Spleen (tissue), 11 donors: ENCODE data around the gene SNX10. TPM values are rescaled to one million over a fixed set of nuclear protein-coding genes. Genes with fewer than 3 reads are reported as not detected.

Source experiments
- DNase-seq: peaks from one replicate; pipeline ENCODE4 v3.0.0-alpha.2; 2020
- H3K27ac ChIP-seq, 8 donors: fragments of 200-600 bp; sonication (generic) in 7 of 8; 1 replicate in 4 of 8; 2 replicates in 4 of 8; pipeline versions ENCODE4 v1.5.0 to v1.8.0; 2016 to 2021; ENCODE audit warnings: inconsistent platforms in 4 of 8, mild to moderate bottlenecking in 4 of 8, moderate library complexity in 1 of 8
- H3K27me3 ChIP-seq, 7 donors: fragments of 200-600 bp; sonication (generic) in 6 of 7; replicated peaks in 1 of 7; 1 replicate in 4 of 7; 2 replicates in 3 of 7; pipeline versions ENCODE4 v1.5.0 to v1.8.0; 2016 to 2021; ENCODE audit warnings: inconsistent platforms in 3 of 7, mild to moderate bottlenecking in 1 of 7
- H3K36me3 ChIP-seq, 6 donors: fragments of 200-600 bp; sonication (generic) in 5 of 6; 1 replicate in 4 of 6; 2 replicates in 2 of 6; pipeline versions ENCODE4 v1.5.0 to v1.8.0; 2016 to 2021; ENCODE audit warnings: inconsistent platforms in 2 of 6
- H3K4me1 ChIP-seq, 6 donors: fragments of 200-600 bp; sonication (generic) in 5 of 6; 1 replicate in 3 of 6; 2 replicates in 3 of 6; pipeline versions ENCODE4 v1.5.0 to v1.8.0; 2016 to 2021; ENCODE audit warnings: inconsistent platforms in 3 of 6
- H3K4me3 ChIP-seq, 8 donors: fragments of 200-600 bp; sonication (generic) in 7 of 8; 1 replicate in 4 of 8; 2 replicates in 4 of 8; pipeline versions ENCODE4 v1.5.0 to v1.8.0; 2016 to 2021; ENCODE audit warnings: inconsistent platforms in 4 of 8, mild to moderate bottlenecking in 4 of 8, moderate library complexity in 2 of 8
- H3K9me3 ChIP-seq, 8 donors: fragments of 200-600 bp; sonication (generic) in 7 of 8; 1 replicate in 4 of 8; 2 replicates in 4 of 8; pipeline versions ENCODE4 v1.5.0 to v1.8.0; 2016 to 2021; ENCODE audit warnings: inconsistent platforms in 4 of 8
- POLR2A ChIP-seq, 3 donors: fragments of 450-650 bp; IDR thresholded peaks; one replicate each; pipeline ENCODE4 v1.5.1; 2017; ENCODE audit warnings: antibody characterized with exemption in 3 of 3, mild to moderate bottlenecking in 1 of 3
- POLR2AphosphoS5 ChIP-seq, 3 donors: sonication (generic); formaldehyde crosslinking; IDR thresholded peaks; one replicate each; pipeline ENCODE4 v1.5.1; 2017; ENCODE audit warnings: antibody characterized with exemption in 3 of 3
- WGBS, 5 donors: extraction: QIAGEN DNeasy Blood & Tissue Kit in 3 of 5; methylation state at CpG; one replicate each; pipeline versions ENCODE4 v1.1.5 to v1.1.7; 2013 to 2018; 5-methylcytosine and 5-hydroxymethylcytosine counted together
- intact Hi-C: fragments of 100-400 bp; cut with DNase I; formaldehyde crosslinking; loops from one replicate; pipeline ENCODE4 v1.15.0; 2023; ENCODE audit warnings: low total_unique reads
- polyA plus RNA-seq, 3 donors: library from polyadenylated mRNA; stranded (reverse); fragments of 200-250 nt; gene quantifications; one replicate each; pipeline ENCODE4 v1.2.1, GENCODE V29; 2013
- total RNA-seq, 7 donors: library from RNA; depleted of rRNA in 3 of 7; stranded (reverse); fragments of >200 nt in 3 of 7; fragmentation: NEBNext Ultra II Directional in 4 of 7; extraction: Animal tissue kit (Norgen Biotek cat#: 25700) in 4 of 7; gene quantifications; one replicate each; pipeline versions ENCODE4 v1.1.0 to v1.2.1, GENCODE V29; 2016 to 2021
- TF ChIP-seq, protein P1 (sequence below), 11 experiments: fragments of 200-600 bp in 7 of 11; fragments of 450-650 bp in 4 of 11; sonication (generic) in 4 of 11; IDR thresholded peaks in 8 of 11; conservative IDR thresholded peaks in 3 of 11; 1 replicate in 7 of 11; 2 replicates in 4 of 11; pipeline versions ENCODE4 v1.4.0 to v1.8.0; 2016 to 2021; ENCODE audit warnings: antibody characterized with exemption in 11 of 11, inconsistent platforms in 4 of 11, mild to moderate bottlenecking in 1 of 11
- donor health status: healthy with polysubstance abuse.
- donor health status: DM: no; HTN: no; CAD: no; lungs with moderate emphysema.
- donor health status: DM: no; HTN: no; CAD: no.
- donor health status: Bipolar disorder and iron deficiency.
- donor health status: healthy.
- donor health status: DM: no; HTN: no; CAD: no.
- donor health status: DM: yes; HTN: yes; CAD: no.

SNX10 gene
- total and polyA plus RNA-seq, 10 donors: 20.8 to 46.3 (median 38.7) TPM

GRCh38 chr7:26363465-26363864, 71.8 kb downstream of the SNX10 start:
- no peak for DNase-seq
- Histone ChIP-seq H3K9me3 (no peaks in the 10 kb centered on the region), H3K4me1 (peaks cover 7 to 53% (median 24%) of the 10 kb centered on the region in 6 donors), H3K4me3 (no peak overlapping the region), H3K27ac (no peak overlapping the region), H3K27me3 (no peaks in the 10 kb centered on the region), H3K36me3 (peaks cover 0 to 44% (median 12%) of the 10 kb centered on the region in 6 donors)
- 87 to 98% (median 95%) methylated on average over 7 of the region's 7 CpGs for WGBS, 5 donors
- TF ChIP-seq POLR2A (IDR thresholded peaks at IDR 0.05) (no peak), POLR2AphosphoS5 (IDR thresholded peaks at IDR 0.05) (no peak)
- TF ChIP-seq, protein P1, sequence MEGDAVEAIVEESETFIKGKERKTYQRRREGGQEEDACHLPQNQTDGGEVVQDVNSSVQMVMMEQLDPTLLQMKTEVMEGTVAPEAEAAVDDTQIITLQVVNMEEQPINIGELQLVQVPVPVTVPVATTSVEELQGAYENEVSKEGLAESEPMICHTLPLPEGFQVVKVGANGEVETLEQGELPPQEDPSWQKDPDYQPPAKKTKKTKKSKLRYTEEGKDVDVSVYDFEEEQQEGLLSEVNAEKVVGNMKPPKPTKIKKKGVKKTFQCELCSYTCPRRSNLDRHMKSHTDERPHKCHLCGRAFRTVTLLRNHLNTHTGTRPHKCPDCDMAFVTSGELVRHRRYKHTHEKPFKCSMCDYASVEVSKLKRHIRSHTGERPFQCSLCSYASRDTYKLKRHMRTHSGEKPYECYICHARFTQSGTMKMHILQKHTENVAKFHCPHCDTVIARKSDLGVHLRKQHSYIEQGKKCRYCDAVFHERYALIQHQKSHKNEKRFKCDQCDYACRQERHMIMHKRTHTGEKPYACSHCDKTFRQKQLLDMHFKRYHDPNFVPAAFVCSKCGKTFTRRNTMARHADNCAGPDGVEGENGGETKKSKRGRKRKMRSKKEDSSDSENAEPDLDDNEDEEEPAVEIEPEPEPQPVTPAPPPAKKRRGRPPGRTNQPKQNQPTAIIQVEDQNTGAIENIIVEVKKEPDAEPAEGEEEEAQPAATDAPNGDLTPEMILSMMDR (IDR thresholded peaks at IDR 0.05 in 8 of 11, conservative IDR thresholded peaks at IDR 0.05 in 3 of 11): no peak
- intact Hi-C loops: loop anchor here (5.0 kb wide), 2 partner anchors 86 to 166 kb away; no protein-coding TSS in a partner anchor

DNA sequence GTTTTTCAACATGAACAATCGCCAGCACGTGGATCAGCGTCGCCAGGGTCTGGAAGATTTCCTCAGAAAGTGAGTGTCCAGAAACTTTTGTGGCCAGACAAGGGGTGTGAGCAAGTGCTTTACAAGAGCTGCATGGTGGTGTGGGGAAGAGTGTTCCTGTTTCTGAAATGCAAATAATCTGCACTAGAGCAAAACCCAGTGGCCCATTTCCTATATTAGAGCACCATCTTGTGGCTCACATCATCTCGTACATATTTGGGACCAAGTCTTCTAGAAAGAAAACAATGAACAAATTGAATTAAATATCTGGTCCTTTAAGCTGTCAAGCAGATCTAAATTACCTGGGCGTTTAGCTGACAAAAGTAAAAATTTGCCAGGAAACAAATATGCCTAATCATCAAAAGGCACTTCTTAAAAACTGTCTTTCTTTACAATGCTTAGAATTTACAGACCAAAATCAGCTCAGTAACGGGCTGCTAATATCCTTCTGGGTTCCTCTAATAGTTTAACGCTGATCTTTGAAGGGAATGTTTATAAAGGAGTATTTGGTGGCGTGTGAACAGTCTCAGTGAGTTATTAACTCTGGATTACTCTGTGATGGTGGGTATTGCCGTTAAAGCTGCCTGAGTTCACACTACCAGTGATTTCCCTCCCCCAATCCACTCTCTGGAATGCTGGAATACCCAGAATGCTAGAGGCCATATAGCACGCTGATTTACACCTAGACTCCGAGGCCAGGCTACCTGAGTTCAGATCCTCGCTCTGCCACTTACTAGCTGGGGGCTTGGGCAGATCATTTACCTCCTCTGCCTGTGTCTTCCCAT, 73.6 kb downstream of the SNX10 start:
- Histone ChIP-seq H3K27me3 (no peaks in the 10 kb centered on the region), H3K9me3 (no peaks in the 10 kb centered on the region), H3K4me1 (peaks cover 6 to 49% (median 22%) of the 10 kb centered on the region in 6 donors), H3K27ac (peak overlapping the region in 2 of 8 donors; percentile 38 to 48), H3K4me3 (no peak overlapping the region), H3K36me3 (peaks cover 0 to 44% (median 12%) of the 10 kb centered on the region in 6 donors)
- intact Hi-C loops: loop anchor here (5.0 kb wide), 3 partner anchors 278 to 797 kb away; no protein-coding TSS in a partner anchor
- no peak for TF ChIP-seq POLR2A (IDR thresholded peaks at IDR 0.05)
- TF ChIP-seq, protein P1 (IDR thresholded peaks at IDR 0.05 in 8 of 11, conservative IDR thresholded peaks at IDR 0.05 in 3 of 11): peak in 10 of 11 experiments; percentile 42 to 94 (median 78)
- peak in 1 of 3 donors; percentile 28 for TF ChIP-seq POLR2AphosphoS5 (IDR thresholded peaks at IDR 0.05)
- WGBS, 5 donors: 46 to 56% (median 51%) methylated on average over 13 of the region's 13 CpGs
- no peak for DNase-seq

- H3K4me1 ChIP-seq: peaks cover 6 to 49% (median 21%) of the 10 kb centered on the region in 6 donors
- no peak for TF ChIP-seq POLR2A (IDR thresholded peaks at IDR 0.05)
- TF ChIP-seq POLR2AphosphoS5 (IDR thresholded peaks at IDR 0.05): no peak
- H3K4me3 ChIP-seq: no peak overlapping the region
- no peaks in the 10 kb centered on the region for H3K27me3 ChIP-seq
- intact Hi-C loops: loop anchor here (5.0 kb wide), 3 partner anchors 279 to 796 kb away; no protein-coding TSS in a partner anchor
- H3K36me3 ChIP-seq: peaks cover 0 to 45% (median 12%) of the 10 kb centered on the region in 6 donors
- H3K27ac ChIP-seq: no peak overlapping the region
- no peak for DNase-seq
- no peaks in the 10 kb centered on the region for H3K9me3 ChIP-seq
Observed at GRCh38 chr7:26365901-26366275, 74.2 kb downstream of the SNX10 start.

DNA sequence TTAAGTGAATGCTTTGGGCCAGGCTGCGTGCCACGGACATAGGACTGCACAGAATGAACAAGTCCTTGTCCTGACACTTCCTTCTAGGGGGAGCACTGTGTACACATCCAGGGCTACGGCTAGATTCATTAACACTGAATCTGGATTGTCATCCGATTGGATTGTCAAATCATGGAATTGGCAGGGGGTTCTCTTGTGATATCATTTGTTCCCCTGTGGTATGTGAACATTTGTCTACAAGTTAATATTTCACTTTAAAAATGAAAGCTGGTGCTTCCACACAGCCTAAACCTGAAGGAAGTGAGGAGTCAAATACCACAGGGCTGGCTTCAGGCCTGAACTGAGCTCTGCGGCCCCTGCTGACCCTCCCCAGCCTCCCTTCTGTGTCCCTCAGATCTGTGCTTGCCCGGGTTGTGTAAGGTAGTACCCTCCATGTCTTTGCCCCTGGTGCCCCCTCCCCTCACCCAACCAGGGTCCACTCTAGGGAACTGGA, 75.6 kb downstream of the SNX10 start:
- no peak for TF ChIP-seq POLR2AphosphoS5 (IDR thresholded peaks at IDR 0.05)
- H3K9me3 ChIP-seq: no peaks in the 10 kb centered on the region
- 85 to 92% (median 86%) methylated on average over 6 of the region's 6 CpGs for WGBS, 5 donors
- intact Hi-C loops: loop anchor here (5.0 kb wide), 3 partner anchors 280 to 795 kb away; no protein-coding TSS in a partner anchor
- no peak overlapping the region for H3K4me3 ChIP-seq
- no peak for DNase-seq
- no peak overlapping the region for H3K27ac ChIP-seq
- H3K36me3 ChIP-seq: peaks cover 0 to 59% (median 16%) of the 10 kb centered on the region in 6 donors
- peaks cover 6 to 42% (median 21%) of the 10 kb centered on the region in 6 donors for H3K4me1 ChIP-seq
- H3K27me3 ChIP-seq: peaks cover 0 to under 1% (median 0%) of the 10 kb centered on the region in 7 donors

- Histone ChIP-seq H3K27ac (no peak overlapping the region), H3K36me3 (peaks cover 0 to 69% (median 18%) of the 10 kb centered on the region in 6 donors), H3K9me3 (no peaks in the 10 kb centered on the region), H3K27me3 (peaks cover 0 to 8% (median 0%) of the 10 kb centered on the region in 7 donors), H3K4me3 (no peak overlapping the region), H3K4me1 (peaks cover 6 to 34% (median 21%) of the 10 kb centered on the region in 6 donors)
- DNase-seq: no peak
- TF ChIP-seq POLR2A (IDR thresholded peaks at IDR 0.05) (no peak), POLR2AphosphoS5 (IDR thresholded peaks at IDR 0.05) (no peak)
- TF ChIP-seq, protein P1 (IDR thresholded peaks at IDR 0.05 in 8 of 11, conservative IDR thresholded peaks at IDR 0.05 in 3 of 11): no peak
- intact Hi-C loops: loop anchor here (5.0 kb wide), 3 partner anchors 281 to 794 kb away; no protein-coding TSS in a partner anchor
- 61 to 76% (median 68%) methylated on average over 2 of the region's 2 CpGs for WGBS, 5 donors
Observed at GRCh38 chr7:26368542-26368941, 76.9 kb downstream of the SNX10 start.
